ENCODE data around the gene TMEM214.
A peak's percentile ranks its signal among the peaks of the same experiment; 100 is the strongest.

Gene TMEM214

DNA sequence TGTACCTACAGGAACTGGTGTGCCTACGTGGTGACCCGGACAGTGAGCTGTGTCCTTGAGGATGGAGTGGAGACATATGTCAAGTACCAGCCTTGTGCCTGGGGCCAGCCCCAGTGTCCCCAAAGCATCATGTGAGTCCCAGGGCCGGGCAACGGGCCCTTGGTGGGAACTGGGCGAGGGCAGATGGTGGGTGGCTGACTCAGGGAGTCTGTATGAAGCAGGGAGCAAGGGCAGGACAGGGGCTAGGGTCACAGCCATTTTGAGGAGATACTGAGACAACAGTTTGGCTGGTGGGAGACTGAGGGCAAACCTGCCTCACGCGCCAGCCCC lies 47.3 kb downstream of the TMEM214 start:
- no peak overlapping the region for H3K27ac ChIP-seq
- TF ChIP-seq, protein P1, sequence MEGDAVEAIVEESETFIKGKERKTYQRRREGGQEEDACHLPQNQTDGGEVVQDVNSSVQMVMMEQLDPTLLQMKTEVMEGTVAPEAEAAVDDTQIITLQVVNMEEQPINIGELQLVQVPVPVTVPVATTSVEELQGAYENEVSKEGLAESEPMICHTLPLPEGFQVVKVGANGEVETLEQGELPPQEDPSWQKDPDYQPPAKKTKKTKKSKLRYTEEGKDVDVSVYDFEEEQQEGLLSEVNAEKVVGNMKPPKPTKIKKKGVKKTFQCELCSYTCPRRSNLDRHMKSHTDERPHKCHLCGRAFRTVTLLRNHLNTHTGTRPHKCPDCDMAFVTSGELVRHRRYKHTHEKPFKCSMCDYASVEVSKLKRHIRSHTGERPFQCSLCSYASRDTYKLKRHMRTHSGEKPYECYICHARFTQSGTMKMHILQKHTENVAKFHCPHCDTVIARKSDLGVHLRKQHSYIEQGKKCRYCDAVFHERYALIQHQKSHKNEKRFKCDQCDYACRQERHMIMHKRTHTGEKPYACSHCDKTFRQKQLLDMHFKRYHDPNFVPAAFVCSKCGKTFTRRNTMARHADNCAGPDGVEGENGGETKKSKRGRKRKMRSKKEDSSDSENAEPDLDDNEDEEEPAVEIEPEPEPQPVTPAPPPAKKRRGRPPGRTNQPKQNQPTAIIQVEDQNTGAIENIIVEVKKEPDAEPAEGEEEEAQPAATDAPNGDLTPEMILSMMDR (IDR thresholded peaks at IDR 0.05): no peak
- TF ChIP-seq ZFX (IDR thresholded peaks at IDR 0.05; ENCODE audit: borderline replicate concordance): no peak

DNA sequence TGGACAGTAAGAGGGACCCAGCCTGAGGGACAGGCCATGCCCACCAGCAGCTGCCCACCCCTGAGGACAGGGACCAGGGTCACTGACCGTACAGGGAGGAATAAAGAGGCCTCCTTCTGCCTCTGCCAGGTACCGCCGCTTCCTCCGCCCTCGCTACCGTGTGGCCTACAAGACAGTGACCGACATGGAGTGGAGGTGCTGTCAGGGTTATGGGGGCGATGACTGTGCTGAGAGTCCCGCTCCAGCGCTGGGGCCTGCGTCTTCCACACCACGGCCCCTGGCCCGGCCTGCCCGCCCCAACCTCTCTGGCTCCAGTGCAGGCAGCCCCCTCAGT lies 47.8 kb downstream of the TMEM214 start:
- TF ChIP-seq ZFX (IDR thresholded peaks at IDR 0.05; ENCODE audit: borderline replicate concordance): no peak
- TF ChIP-seq, protein P1 (IDR thresholded peaks at IDR 0.05): no peak
- no peak overlapping the region for H3K27ac ChIP-seq

DNA sequence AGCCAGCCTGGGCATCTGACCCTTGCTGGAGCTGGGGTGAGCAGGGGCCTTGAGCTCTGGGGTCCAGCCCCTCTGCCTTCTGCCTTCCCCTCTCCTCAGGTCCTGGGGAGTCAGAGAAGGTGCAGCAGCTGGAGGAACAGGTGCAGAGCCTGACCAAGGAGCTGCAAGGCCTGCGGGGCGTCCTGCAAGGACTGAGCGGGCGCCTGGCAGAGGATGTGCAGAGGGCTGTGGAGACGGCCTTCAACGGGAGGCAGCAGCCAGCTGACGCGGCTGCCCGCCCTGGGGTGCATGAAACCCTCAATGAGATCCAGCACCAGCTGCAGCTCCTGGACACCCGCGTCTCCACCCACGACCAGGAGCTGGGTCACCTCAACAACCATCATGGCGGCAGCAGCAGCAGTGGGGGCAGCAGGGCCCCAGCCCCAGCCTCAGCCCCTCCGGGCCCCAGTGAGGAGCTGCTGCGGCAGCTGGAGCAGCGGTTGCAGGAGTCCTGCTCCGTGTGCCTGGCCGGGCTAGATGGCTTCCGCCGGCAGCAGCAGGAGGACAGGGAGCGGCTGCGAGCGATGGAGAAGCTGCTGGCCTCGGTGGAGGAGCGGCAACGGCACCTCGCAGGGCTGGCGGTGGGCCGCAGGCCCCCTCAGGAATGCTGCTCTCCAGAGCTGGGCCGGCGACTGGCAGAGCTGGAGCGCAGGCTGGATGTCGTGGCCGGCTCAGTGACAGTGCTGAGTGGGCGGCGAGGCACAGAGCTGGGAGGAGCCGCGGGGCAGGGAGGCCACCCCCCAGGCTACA lies 49.4 kb downstream of the TMEM214 start:
- peak overlapping the region; percentile 74 for H3K27ac ChIP-seq
- no peak for TF ChIP-seq ZFX (IDR thresholded peaks at IDR 0.05; ENCODE audit: borderline replicate concordance)
- TF ChIP-seq, protein P1 (IDR thresholded peaks at IDR 0.05): no peak

DNA sequence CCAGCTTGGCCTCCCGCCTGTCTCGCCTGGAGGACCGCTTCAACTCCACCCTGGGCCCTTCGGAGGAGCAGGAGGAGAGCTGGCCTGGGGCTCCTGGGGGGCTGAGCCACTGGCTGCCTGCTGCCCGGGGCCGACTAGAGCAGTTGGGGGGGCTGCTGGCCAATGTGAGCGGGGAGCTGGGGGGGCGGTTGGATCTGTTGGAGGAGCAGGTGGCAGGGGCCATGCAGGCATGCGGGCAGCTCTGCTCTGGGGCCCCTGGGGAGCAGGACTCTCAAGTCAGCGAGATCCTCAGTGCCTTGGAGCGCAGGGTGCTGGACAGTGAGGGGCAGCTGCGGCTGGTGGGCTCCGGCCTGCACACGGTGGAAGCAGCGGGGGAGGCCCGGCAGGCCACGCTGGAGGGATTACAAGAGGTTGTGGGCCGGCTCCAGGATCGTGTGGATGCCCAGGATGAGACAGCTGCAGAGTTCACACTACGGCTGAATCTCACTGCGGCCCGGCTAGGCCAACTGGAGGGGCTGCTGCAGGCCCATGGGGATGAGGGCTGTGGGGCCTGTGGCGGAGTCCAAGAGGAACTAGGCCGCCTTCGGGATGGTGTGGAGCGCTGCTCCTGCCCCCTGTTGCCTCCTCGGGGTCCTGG lies 50.1 kb downstream of the TMEM214 start:
- TF ChIP-seq, protein P1 (IDR thresholded peaks at IDR 0.05): no peak
- no peak for TF ChIP-seq ZFX (IDR thresholded peaks at IDR 0.05; ENCODE audit: borderline replicate concordance)
- H3K27ac ChIP-seq: no peak overlapping the region

DNA sequence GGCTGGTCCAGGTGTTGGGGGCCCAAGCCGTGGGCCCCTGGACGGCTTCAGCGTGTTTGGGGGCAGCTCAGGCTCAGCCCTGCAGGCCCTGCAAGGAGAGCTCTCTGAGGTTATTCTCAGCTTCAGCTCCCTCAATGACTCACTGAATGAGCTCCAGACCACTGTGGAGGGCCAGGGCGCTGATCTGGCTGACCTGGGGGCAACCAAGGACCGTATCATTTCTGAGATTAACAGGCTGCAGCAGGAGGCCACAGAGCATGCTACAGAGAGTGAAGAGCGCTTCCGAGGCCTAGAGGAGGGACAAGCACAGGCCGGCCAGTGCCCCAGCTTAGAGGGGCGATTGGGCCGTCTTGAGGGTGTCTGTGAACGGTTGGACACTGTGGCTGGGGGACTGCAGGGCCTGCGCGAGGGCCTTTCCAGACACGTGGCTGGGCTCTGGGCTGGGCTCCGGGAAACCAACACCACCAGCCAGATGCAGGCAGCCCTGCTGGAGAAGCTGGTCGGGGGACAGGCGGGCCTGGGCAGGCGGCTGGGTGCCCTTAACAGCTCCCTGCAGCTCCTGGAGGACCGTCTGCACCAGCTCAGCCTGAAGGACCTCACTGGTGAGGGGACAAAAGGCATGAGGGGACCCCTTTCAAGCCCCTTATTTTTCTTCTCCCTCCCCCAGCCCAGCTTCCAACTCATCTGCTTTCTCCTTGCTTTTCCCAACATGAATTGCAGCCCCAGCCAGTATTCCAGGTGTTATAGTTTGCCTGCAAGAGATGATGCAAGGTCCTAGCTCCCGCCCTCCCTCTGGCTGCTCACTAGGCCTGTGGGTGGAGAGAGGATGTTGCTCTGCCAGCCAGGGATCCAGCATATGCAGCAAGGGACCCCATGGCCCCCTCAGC lies 50.9 kb downstream of the TMEM214 start:
- TF ChIP-seq, protein P1 (IDR thresholded peaks at IDR 0.05): no peak
- no peak for TF ChIP-seq ZFX (IDR thresholded peaks at IDR 0.05; ENCODE audit: borderline replicate concordance)
- H3K27ac ChIP-seq: no peak overlapping the region

DNA sequence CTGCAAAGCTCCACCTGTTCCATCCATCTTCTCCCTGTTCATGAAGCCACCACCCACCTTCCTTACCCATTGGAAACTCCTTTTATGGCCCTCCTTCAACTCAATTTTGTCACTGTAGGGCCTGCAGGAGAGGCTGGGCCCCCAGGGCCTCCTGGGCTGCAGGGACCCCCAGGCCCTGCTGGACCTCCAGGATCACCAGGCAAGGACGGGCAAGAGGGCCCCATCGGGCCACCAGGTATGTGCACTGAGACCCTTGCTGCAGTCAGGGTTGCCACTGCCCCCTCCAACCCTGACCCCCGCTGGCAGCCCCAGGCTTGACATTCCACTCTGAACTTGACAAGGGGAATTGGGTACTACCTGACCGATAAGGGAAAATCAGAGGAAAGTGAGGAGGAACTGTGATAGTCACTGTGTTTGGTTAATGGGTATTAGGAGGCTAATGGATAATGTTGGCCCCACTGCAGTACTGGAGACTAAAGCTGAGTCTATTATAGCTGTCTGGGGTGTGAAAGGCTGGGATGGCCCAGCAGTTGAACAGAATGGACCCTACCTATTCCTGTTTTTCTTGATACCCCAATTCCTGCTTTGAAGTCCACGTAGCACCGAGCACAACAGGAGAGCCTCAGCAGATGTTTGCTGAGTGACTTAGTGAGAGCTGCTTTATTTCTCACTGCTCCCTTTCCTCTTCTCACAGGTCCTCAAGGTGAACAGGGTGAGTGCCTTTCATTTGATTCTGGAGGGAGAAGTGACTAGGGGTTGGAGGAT lies 51.7 kb downstream of the TMEM214 start:
- peak overlapping the region; percentile 79; the same call in 1 of the 2 replicates for H3K27ac ChIP-seq
- TF ChIP-seq, protein P1 (IDR thresholded peaks at IDR 0.05): no peak
- no peak for TF ChIP-seq ZFX (IDR thresholded peaks at IDR 0.05; ENCODE audit: borderline replicate concordance)

Data from 22Rv1 (cell line).